ENCODE results near the gene MYH3. TPM values are rescaled to one million over a fixed set of nuclear protein-coding genes. Genes with fewer than 3 reads are reported as not detected.

MYH3 gene
- total RNA-seq, 1 experiment from 2014 or later, result 2.1 TPM

DNA sequence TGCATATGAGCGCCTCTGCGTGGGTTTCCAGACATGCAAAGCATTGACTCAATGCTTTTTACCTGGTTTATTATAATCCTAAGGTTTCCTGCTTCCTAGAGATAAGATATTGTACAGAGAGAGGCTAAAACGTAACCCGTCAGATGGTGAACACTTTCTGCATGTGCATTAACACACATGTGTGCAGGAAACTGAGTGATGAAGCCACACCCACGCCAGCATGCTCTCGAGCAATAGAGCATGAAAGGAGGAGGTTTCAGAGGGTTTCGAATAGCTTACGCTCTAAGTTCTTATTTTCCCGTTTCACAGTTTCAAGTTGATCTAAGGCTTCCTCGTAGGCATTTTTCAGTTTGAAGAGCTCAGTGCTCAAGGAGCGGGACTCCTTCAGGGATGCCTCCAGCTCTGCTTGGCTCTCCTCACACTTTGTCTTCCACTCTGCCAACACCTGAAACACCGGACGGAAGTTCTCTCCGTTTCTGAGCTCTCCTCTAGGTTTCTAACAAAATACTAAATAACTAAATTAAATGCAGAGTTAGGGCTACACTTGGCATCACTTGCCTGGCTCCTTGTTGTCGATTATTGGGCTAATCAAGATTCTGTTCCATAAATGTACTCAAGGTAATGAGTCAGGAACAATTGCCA is 23.2 kb downstream of the MYH3 start:
- no peak overlapping the region for H3K4me3 Mint-ChIP-seq (ENCODE audit: unreplicated experiment)
- peaks cover 7% of the 10 kb centered on the region for H3K9me3 Mint-ChIP-seq (ENCODE audit: unreplicated experiment)
- intact Hi-C loops (cut with micrococcal nuclease), result no loop called here
- TF ChIP-seq, protein P1, sequence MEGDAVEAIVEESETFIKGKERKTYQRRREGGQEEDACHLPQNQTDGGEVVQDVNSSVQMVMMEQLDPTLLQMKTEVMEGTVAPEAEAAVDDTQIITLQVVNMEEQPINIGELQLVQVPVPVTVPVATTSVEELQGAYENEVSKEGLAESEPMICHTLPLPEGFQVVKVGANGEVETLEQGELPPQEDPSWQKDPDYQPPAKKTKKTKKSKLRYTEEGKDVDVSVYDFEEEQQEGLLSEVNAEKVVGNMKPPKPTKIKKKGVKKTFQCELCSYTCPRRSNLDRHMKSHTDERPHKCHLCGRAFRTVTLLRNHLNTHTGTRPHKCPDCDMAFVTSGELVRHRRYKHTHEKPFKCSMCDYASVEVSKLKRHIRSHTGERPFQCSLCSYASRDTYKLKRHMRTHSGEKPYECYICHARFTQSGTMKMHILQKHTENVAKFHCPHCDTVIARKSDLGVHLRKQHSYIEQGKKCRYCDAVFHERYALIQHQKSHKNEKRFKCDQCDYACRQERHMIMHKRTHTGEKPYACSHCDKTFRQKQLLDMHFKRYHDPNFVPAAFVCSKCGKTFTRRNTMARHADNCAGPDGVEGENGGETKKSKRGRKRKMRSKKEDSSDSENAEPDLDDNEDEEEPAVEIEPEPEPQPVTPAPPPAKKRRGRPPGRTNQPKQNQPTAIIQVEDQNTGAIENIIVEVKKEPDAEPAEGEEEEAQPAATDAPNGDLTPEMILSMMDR (IDR thresholded peaks at IDR 0.05; ENCODE audit: unreplicated experiment), result no peak
- ChIA-PET CTCF (interaction anchor here (1.1 to 19.1 kb wide), 3 partner anchors 12 to 1302 kb away, joined by 3 to 269 read pairs (median 105); no protein-coding TSS in a partner anchor), POLR2A (interaction anchor here (1.1 kb wide), 1 partner anchor 11 kb away, joined by 3 read pairs; no protein-coding TSS in a partner anchor)
- H3K27me3 Mint-ChIP-seq (ENCODE audit: insufficient read depth, unreplicated experiment), result no peaks in the 10 kb centered on the region
- DNase-seq (ENCODE audit: unreplicated experiment), result no peak
- no peaks in the 10 kb centered on the region for H3K4me1 Mint-ChIP-seq (ENCODE audit: insufficient read depth, unreplicated experiment)
- no peak overlapping the region for H3K27ac Mint-ChIP-seq (ENCODE audit: low read depth, unreplicated experiment)
- no TSS peak for BruUV-seq (replicated peaks)
- H3K36me3 Mint-ChIP-seq (ENCODE audit: insufficient read depth, unreplicated experiment), result peaks cover 5% of the 10 kb centered on the region

DNA sequence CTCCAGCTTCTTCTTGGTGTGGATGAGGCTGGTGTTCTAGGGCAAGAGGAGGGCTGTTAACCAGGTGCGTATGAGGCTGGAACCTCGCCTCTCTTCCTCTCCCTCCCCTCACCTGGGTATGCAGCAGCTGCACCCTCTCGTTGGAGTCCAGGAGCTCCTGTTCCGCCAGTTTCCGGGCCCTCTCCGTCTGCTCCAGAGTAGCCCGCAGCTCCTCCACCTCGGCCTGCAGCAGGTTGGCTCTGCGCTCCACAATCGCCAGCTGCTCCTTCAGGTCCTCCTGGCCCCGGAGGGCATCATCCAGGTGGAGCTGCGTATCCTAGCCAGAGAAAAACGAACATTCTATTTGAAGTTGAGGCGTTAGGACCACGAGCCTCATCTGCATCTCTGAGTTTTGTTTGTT is 25.4 kb downstream of the MYH3 start:
- intact Hi-C loops (cut with micrococcal nuclease), result no loop called here

DNA sequence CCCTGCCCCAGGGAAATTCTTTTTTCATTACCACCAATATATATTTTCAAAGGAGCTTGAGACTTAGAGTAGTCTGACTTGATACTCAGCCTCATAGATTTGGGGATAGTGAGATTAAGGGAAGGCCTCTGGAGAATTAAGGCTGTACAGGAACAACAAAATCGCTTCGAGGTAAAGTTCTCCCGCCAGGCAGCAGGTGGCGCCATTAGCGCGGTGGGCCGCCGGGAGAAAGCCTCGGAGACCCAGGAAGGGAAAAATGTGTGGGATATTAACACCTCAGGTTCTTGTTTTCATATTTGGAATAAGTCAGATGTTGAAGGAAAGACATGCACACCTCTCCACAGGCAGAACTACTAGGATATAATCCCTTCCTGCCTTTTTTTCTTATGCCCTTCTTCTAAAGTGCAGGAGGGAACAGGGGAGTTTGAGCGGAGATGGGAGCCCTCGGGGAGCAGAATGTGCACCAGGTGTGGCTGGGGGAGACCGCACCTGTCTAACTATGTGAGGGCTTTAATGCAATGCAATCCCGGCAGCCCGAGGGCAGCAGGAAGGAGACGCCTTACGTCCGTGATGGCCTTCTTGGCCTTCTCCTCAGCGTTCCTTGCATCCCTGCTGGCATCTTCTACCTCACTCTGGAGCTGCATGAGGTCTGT is 25.9 kb downstream of the MYH3 start:
- BruUV-seq (replicated peaks), result no TSS peak
- Mint-ChIP-seq H3K4me1 (ENCODE audit: insufficient read depth, unreplicated experiment) (no peaks in the 10 kb centered on the region), H3K27ac (ENCODE audit: low read depth, unreplicated experiment) (no peak overlapping the region), H3K36me3 (ENCODE audit: insufficient read depth, unreplicated experiment) (no peaks in the 10 kb centered on the region), H3K9me3 (ENCODE audit: unreplicated experiment) (no peaks in the 10 kb centered on the region), H3K4me3 (ENCODE audit: unreplicated experiment) (no peak overlapping the region), H3K27me3 (ENCODE audit: insufficient read depth, unreplicated experiment) (no peaks in the 10 kb centered on the region)
- ChIA-PET CTCF (interaction anchor here (0.6 to 19.1 kb wide), 30 partner anchors 10 to 1355 kb away, joined by 3 to 269 read pairs (median 3); partner anchors contain the start of gene MYH3), POLR2A (no interaction called here)
- TF ChIP-seq, protein P1 (IDR thresholded peaks at IDR 0.05; ENCODE audit: unreplicated experiment), result peak; percentile 66
- peak; percentile 24 for DNase-seq (ENCODE audit: unreplicated experiment)
- intact Hi-C loops (cut with micrococcal nuclease), result no loop called here

More for the DNA sequence above, 25.4 kb downstream of the MYH3 start:
- DNase-seq (ENCODE audit: unreplicated experiment), result no peak
- Mint-ChIP-seq H3K9me3 (ENCODE audit: unreplicated experiment) (no peaks in the 10 kb centered on the region), H3K36me3 (ENCODE audit: insufficient read depth, unreplicated experiment) (no peaks in the 10 kb centered on the region), H3K27ac (ENCODE audit: low read depth, unreplicated experiment) (no peak overlapping the region), H3K27me3 (ENCODE audit: insufficient read depth, unreplicated experiment) (no peaks in the 10 kb centered on the region), H3K4me3 (ENCODE audit: unreplicated experiment) (no peak overlapping the region), H3K4me1 (ENCODE audit: insufficient read depth, unreplicated experiment) (no peaks in the 10 kb centered on the region)
- POLR2A ChIA-PET, result no interaction called here
- TF ChIP-seq, protein P1 (IDR thresholded peaks at IDR 0.05; ENCODE audit: unreplicated experiment), result no peak
- no TSS peak for BruUV-seq (replicated peaks)
- CTCF ChIA-PET, result interaction anchor here (0.6 to 19.1 kb wide), 18 partner anchors 9 to 1354 kb away, joined by 3 to 269 read pairs (median 4); partner anchors contain the start of gene MYH3

DNA sequence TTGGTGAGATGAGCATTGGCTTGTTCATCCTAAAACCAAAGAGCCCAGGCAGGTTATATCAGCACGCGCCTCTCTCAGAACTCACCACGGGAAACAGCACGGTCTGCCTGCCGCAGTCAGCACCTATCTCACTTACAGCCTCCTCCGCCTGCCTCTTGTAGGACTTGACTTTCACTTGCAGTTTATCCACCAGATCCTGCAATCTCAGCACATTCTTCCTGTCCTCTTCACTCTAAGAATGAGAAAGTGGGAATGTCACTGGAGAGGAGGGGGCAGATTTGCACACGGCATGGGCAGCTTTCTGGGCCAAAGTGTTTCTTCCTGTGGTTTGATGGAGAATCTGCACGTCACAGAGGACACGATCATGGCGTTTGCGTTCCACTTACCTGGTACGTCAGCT is 27.4 kb downstream of the MYH3 start:
- intact Hi-C loops (cut with micrococcal nuclease), result no loop called here
- no peaks in the 10 kb centered on the region for H3K9me3 Mint-ChIP-seq (ENCODE audit: unreplicated experiment)
- no peaks in the 10 kb centered on the region for H3K27me3 Mint-ChIP-seq (ENCODE audit: insufficient read depth, unreplicated experiment)
- BruUV-seq (replicated peaks), result no TSS peak
- H3K4me3 Mint-ChIP-seq (ENCODE audit: unreplicated experiment), result no peak overlapping the region
- POLR2A ChIA-PET, result no interaction called here
- no peaks in the 10 kb centered on the region for H3K36me3 Mint-ChIP-seq (ENCODE audit: insufficient read depth, unreplicated experiment)
- DNase-seq (ENCODE audit: unreplicated experiment), result no peak
- CTCF ChIA-PET, result interaction anchor here (0.6 to 19.1 kb wide), 12 partner anchors 11 to 1319 kb away, joined by 3 to 269 read pairs (median 4); partner anchors contain the start of gene MYH3
- no peaks in the 10 kb centered on the region for H3K4me1 Mint-ChIP-seq (ENCODE audit: insufficient read depth, unreplicated experiment)
- H3K27ac Mint-ChIP-seq (ENCODE audit: low read depth, unreplicated experiment), result no peak overlapping the region
- TF ChIP-seq, protein P1 (IDR thresholded peaks at IDR 0.05; ENCODE audit: unreplicated experiment), result no peak
